CD4-positive, CD25-positive, alpha-beta regulatory T cell (primary cell): ENCODE results near the gene VSIR. TPM values are rescaled to one million over a fixed set of nuclear protein-coding genes. Genes with fewer than 3 reads are reported as not detected.

Experiments
- ATAC-seq, 2 donors: fragments of 150-1000 bp; cut with Tn5 transposase; one replicate each; pipeline ENCODE4 v1.10.0; 2021; ENCODE audit warnings: low read depth in 2 of 2, moderate number of reproducible peaks in 2 of 2, moderate library complexity in 1 of 2
- DNase-seq, 3 donors: peaks; one replicate each; pipeline versions ENCODE4 v3.0.0 to v3.0.0-alpha.2; 2012 to 2022; ENCODE audit warnings: mixed read lengths in 1 of 3
- H3K27ac ChIP-seq: one replicate; pipeline ENCODE4 v1.7.0; 2013; ENCODE audit warnings: mild to moderate bottlenecking, low read length; ENCODE audit not compliant: insufficient read depth, poor library complexity, severe bottlenecking
- H3K27me3 ChIP-seq: one replicate; pipeline ENCODE4 v1.7.0; 2013; ENCODE audit warnings: low read length; ENCODE audit not compliant: control insufficient read depth, insufficient read depth
- H3K36me3 ChIP-seq: one replicate; pipeline ENCODE4 v1.7.0; 2013; ENCODE audit warnings: mild to moderate bottlenecking, low read length, moderate library complexity; ENCODE audit not compliant: control insufficient read depth, insufficient read depth
- H3K4me1 ChIP-seq: 2 replicates; pipeline ENCODE4 v1.7.0; 2013; ENCODE audit warnings: mild to moderate bottlenecking, low read length; ENCODE audit not compliant: insufficient read depth, control insufficient read depth, poor library complexity, severe bottlenecking
- H3K4me3 ChIP-seq: one replicate; pipeline ENCODE4 v1.7.0; 2013; ENCODE audit warnings: low read depth, mild to moderate bottlenecking, low read length, moderate library complexity
- H3K9me3 ChIP-seq, 2 experiments: 1 replicate in 1 of 2; 2 replicates in 1 of 2; pipeline ENCODE4 v1.7.0; 2013; ENCODE audit warnings: low read length in 2 of 2, mild to moderate bottlenecking in 1 of 2, moderate library complexity in 1 of 2; ENCODE audit not compliant: control insufficient read depth in 2 of 2
- H3K27ac Mint-ChIP-seq, 3 donors: one replicate each; pipeline ENCODE4 v1.8.0; 2020 to 2022; ENCODE audit warnings: mild to moderate bottlenecking in 3 of 3, mixed read lengths in 3 of 3, moderate library complexity in 2 of 3
- H3K27me3 Mint-ChIP-seq: one replicate; pipeline ENCODE4 v1.8.0; 2022; ENCODE audit warnings: mild to moderate bottlenecking, mixed read lengths
- H3K36me3 Mint-ChIP-seq: one replicate; pipeline ENCODE4 v1.8.0; 2020; ENCODE audit warnings: mixed read lengths
- H3K4me1 Mint-ChIP-seq, 4 donors: one replicate each; pipeline ENCODE4 v1.8.0; 2020 to 2022; ENCODE audit warnings: mixed read lengths in 4 of 4, mild to moderate bottlenecking in 1 of 4
- H3K4me3 Mint-ChIP-seq, 4 donors: one replicate each; pipeline ENCODE4 v1.8.0; 2020 to 2022; ENCODE audit warnings: mild to moderate bottlenecking in 4 of 4, mixed read lengths in 4 of 4, moderate library complexity in 3 of 4
- H3K9me3 Mint-ChIP-seq, 7 donors: one replicate each; pipeline ENCODE4 v1.8.0; 2020 to 2022; ENCODE audit warnings: mixed read lengths in 7 of 7, mild to moderate bottlenecking in 3 of 7, moderate library complexity in 2 of 7
- polyA plus RNA-seq, 4 donors: library from polyadenylated mRNA; unstranded; fragments of 300-500 nt; fragmentation: Illumina TruSeq; gene quantifications; one replicate each; pipeline ENCODE4 v1.2.3, GENCODE V29; 2021
- total RNA-seq: library from RNA; stranded (reverse); gene quantifications from one replicate; pipeline ENCODE4 v1.2.3, GENCODE V29; 2022

The VSIR gene
- total and polyA plus RNA-seq, 5 donors from 2014 or later = 167 to 339 (median 258) TPM

DNA sequence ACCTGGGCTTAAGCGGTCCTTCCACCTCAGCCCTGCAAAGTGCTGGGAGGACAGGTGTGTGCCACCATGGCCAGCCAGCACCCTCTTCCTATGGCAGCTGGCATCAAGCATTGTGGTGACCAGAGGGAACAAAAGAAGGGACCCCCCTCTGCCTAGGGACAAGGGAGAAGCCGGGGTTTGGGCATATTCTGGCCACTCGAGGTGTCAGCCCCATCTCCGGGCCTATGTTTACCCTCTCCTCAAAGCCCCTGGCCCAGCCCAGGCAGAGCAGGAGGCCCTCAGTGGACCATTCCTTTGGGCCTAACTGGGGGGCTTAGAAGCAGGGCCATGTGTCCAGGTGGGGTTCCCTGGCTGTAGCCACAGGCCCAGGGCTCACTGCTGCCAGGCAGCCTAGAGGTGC lies 23.9 kb downstream of the VSIR start:
- Histone ChIP-seq H3K36me3 (peaks cover 31% of the 10 kb centered on the region), H3K9me3 (no peaks in the 10 kb centered on the region), H3K27ac (peak overlapping the region; percentile 87), H3K27me3 (no peaks in the 10 kb centered on the region), H3K4me3 (no peak overlapping the region), H3K4me1 (peaks cover 100% of the 10 kb centered on the region)
- Mint-ChIP-seq H3K9me3 (no peaks in the 10 kb centered on the region), H3K4me3 (peak overlapping the region; percentile 79 to 89 (median 84)), H3K4me1 (peaks cover 11 to 98% (median 72%) of the 10 kb centered on the region in 4 donors), H3K27me3 (no peaks in the 10 kb centered on the region), H3K36me3 (peaks cover 32% of the 10 kb centered on the region), H3K27ac (peak overlapping the region; percentile 98 to 100 (median 99))
- ATAC-seq = no peak
- no peak for DNase-seq

DNA sequence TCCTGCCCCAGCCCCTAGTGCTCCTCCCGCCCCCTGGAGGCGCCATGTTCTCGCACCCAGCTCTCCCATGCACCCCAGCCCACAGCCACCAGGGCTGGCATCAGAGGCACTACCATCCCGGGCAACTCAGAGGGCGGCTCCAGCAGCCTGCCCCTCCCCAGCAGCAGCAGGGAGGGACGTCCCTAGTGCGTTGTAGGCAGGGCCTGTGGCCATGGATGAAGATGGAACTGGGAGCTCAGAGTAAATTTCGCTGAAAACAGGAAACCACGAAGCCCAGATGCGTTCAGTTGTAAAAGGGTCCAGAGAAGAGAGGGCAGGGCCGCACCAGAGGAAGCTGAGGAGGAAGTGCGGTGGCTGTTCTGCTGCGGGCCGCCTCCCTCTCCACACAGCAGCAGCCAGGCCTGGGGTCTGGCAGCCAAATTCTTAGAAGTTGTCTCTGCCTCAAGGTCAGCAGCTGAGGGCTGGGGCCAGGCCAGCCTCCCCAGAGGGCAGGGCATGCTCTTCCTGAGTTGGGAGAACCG lies 24.6 kb downstream of the VSIR start:
- Mint-ChIP-seq H3K9me3 (no peaks in the 10 kb centered on the region), H3K4me1 (peaks cover 11 to 98% (median 70%) of the 10 kb centered on the region in 4 donors), H3K36me3 (peaks cover 28% of the 10 kb centered on the region), H3K27ac (peak overlapping the region; percentile 98 to 100 (median 99)), H3K27me3 (no peaks in the 10 kb centered on the region), H3K4me3 (peak overlapping the region; percentile 79 to 89 (median 84))
- DNase-seq = peak; percentile 66 to 99 (median 86)
- peak overlapping the region; percentile 47 for H3K4me3 ChIP-seq
- no peaks in the 10 kb centered on the region for H3K27me3 ChIP-seq
- H3K36me3 ChIP-seq = peaks cover 26% of the 10 kb centered on the region
- no peaks in the 10 kb centered on the region for H3K9me3 ChIP-seq
- H3K27ac ChIP-seq = peak overlapping the region; percentile 87
- H3K4me1 ChIP-seq = peaks cover 100% of the 10 kb centered on the region
- ATAC-seq = peak; percentile 84 to 91

DNA sequence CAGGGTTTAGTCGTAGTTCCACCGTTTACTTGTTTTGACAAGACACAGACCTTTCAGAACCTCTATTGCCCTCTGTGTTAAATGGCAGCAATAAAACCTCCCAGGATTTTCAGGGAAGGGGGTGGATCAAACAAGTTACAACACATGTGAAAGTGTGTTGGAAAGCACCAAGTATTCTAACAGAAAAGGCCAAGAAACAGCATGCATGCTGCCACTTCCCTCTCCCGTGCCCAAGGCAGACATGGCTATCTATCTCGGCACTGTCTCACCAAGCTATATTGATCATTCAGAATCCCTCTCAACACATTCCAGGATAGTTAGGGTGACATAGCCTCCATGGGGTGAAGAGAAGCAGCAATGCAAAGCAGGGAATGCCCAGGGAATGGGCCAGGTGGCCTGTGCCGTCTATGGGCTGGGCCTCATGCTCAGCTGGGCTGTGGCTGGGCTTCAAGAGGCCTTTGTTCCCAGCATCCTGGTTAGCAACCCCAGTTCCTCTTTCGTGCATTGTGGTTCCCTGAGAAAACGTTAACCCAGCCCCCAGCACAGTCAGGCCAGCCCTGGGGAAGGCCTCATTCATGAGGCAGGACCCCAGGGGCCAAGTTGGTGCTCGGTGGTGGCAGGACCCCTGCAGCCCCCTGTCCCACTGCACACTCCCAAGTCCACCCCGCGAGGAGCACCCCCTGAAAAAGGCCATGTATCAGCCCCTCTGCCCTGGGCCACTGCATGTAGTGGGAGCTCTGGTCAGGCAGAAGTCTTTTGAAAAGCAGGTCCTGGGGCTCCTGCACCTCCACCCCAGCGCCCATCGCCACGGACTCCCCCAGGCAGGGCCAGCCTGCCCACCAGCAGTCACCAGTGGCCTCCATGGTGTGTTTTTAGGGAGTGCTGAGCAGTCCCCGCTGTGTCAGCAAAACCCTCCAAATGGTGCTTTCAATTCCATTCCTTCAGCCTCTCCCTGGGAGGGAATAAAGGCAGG lies 25.5 kb downstream of the VSIR start:
- H3K4me1 ChIP-seq = peaks cover 100% of the 10 kb centered on the region
- H3K9me3 Mint-ChIP-seq = no peaks in the 10 kb centered on the region
- H3K4me1 Mint-ChIP-seq = peaks cover 11 to 98% (median 67%) of the 10 kb centered on the region in 4 donors
- H3K36me3 ChIP-seq = peaks cover 20% of the 10 kb centered on the region
- no peaks in the 10 kb centered on the region for H3K9me3 ChIP-seq
- H3K27ac Mint-ChIP-seq = peak overlapping the region; percentile 98 to 100 (median 99)
- ATAC-seq = no peak
- no peak for DNase-seq
- H3K4me3 ChIP-seq = peak overlapping the region; percentile 47
- H3K27me3 ChIP-seq = no peaks in the 10 kb centered on the region
- H3K27ac ChIP-seq = peak overlapping the region; percentile 87
- no peaks in the 10 kb centered on the region for H3K27me3 Mint-ChIP-seq
- peak overlapping the region; percentile 1 to 89 (median 83) for H3K4me3 Mint-ChIP-seq
- H3K36me3 Mint-ChIP-seq = peaks cover 21% of the 10 kb centered on the region

DNA sequence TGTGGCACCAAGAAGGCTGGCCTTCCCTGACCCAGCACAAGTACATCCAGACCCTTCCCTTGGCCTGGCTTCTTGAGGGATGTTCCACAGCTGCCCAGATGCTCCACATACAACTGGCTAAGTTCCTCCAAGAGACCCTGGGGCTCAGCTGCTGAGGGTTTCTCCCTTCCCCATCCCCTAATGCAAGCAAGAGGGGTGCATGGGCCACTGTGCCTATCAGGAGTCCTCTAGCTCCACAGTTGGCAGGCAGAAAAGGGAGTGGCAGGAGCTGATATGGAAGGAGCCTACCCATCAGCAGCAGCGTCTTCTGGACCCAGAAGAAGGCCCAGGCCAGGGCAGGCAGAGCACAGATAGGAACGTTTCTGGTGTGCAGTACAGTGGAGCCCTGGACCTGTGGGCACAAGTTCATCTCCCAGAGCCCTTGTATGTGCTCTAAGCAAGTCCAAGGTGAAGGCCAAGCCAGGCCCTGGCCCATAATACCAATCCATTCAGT lies 26.2 kb downstream of the VSIR start:
- no peaks in the 10 kb centered on the region for H3K9me3 ChIP-seq
- Mint-ChIP-seq H3K9me3 (no peaks in the 10 kb centered on the region), H3K4me1 (peaks cover 11 to 98% (median 68%) of the 10 kb centered on the region in 4 donors), H3K27me3 (no peaks in the 10 kb centered on the region), H3K27ac (peak overlapping the region; percentile 98 to 99 (median 98)), H3K36me3 (peaks cover 18% of the 10 kb centered on the region), H3K4me3 (peak overlapping the region in 3 of 4 donors; percentile 79 to 89 (median 87))
- ATAC-seq (no peak), DNase-seq (no peak)
- H3K27me3 ChIP-seq = no peaks in the 10 kb centered on the region
- H3K4me1 ChIP-seq = peaks cover 100% of the 10 kb centered on the region
- H3K36me3 ChIP-seq = peaks cover 15% of the 10 kb centered on the region
- peak overlapping the region; percentile 87 for H3K27ac ChIP-seq
- peak overlapping the region; percentile 46 for H3K4me3 ChIP-seq

DNA sequence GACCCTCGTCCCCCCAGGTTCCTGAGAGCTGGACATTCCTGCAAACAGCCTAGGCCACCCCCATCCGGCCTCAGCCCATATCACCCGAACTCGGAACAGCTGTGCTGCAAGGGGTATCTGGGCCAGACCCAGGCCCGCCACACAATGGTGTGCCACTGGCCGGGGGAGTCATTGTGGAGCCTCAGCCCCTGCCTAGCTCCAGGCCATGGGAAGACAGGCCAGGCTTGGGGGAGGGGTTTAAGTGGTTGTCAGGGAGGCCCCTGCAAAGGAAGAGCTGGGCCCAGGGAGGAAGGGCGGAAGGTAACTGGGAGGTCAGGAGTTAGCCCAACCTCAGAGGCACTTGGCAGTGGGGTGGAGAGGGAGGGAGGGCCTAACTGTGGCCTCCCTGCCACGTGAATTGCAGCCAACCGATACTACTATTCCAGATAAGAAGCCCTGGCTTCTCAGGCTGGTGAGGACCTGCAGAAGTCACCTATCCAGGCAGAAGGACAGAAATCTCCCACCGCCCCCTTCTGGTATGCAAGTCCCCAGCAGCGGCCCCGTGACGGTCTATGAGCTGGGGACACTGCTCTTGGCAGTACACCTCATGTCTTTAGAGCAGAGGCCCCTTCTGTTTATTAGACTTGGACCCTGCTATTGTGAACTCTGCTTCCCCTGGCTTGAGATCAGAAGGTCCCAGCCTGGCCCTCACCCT lies 26.8 kb downstream of the VSIR start:
- H3K9me3 ChIP-seq = no peaks in the 10 kb centered on the region
- H3K36me3 ChIP-seq = peaks cover 10% of the 10 kb centered on the region
- Mint-ChIP-seq H3K27ac (peak overlapping the region; percentile 98 to 99 (median 98)), H3K4me1 (peaks cover 11 to 98% (median 69%) of the 10 kb centered on the region in 4 donors), H3K27me3 (no peaks in the 10 kb centered on the region), H3K9me3 (no peaks in the 10 kb centered on the region), H3K4me3 (peak overlapping the region; percentile 66 to 87 (median 78)), H3K36me3 (peaks cover 14% of the 10 kb centered on the region)
- DNase-seq (peak in 1 of 3 donors; percentile 54), ATAC-seq (no peak)
- peaks cover 100% of the 10 kb centered on the region for H3K4me1 ChIP-seq
- peak overlapping the region; percentile 24 for H3K4me3 ChIP-seq
- H3K27ac ChIP-seq = peak overlapping the region; percentile 87
- no peaks in the 10 kb centered on the region for H3K27me3 ChIP-seq

DNA sequence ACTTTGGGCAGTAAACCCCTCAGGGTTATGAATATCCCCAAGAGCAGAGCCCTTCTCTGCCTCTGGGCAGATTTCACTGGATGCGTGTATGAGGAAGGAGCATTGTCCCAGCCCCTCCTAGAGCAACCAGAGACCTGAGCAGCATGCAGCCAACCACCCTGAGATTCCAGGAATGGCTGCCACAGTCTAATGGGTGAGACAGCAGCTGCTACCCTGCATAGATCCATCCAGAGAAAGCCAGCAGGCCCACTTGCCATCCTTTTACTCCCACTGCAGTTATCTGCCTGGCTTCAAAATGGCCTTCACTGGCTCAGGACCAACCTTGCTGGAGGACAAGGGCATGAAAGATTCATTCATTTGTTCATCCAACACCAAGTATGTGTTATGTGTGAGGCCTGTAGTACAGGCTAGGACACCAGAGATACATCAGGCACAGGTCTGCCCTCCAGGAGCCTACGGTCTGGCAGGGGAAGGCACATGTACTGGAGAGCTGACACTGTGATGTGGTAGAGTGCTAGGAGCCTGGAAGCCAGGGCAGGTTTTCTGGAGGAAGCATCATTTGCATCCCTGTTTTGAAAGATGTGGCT lies 27.6 kb downstream of the VSIR start:
- Mint-ChIP-seq H3K27me3 (no peaks in the 10 kb centered on the region), H3K27ac (peak overlapping the region; percentile 96 to 98 (median 98))

More for the DNA sequence above, 27.6 kb downstream of the VSIR start:
- H3K9me3 ChIP-seq = no peaks in the 10 kb centered on the region
- peak overlapping the region; percentile 87 for H3K27ac ChIP-seq
- H3K4me3 ChIP-seq = no peak overlapping the region
- Mint-ChIP-seq H3K4me3 (peak overlapping the region in 3 of 4 donors; percentile 61 to 79 (median 76)), H3K9me3 (no peaks in the 10 kb centered on the region), H3K4me1 (peaks cover 18 to 100% (median 73%) of the 10 kb centered on the region in 4 donors), H3K36me3 (peaks cover 12% of the 10 kb centered on the region)
- ATAC-seq (no peak), DNase-seq (no peak)
- H3K4me1 ChIP-seq = peaks cover 100% of the 10 kb centered on the region
- H3K36me3 ChIP-seq = peaks cover 5% of the 10 kb centered on the region
- H3K27me3 ChIP-seq = no peaks in the 10 kb centered on the region
